GM12801 (cell line): ENCODE data around the gene SENP8.

ENCODE experiments used
- TF ChIP-seq, protein P1 (sequence below): IDR thresholded peaks from one replicate; pipeline ENCODE4 v1.5.1; 2011; ENCODE audit warnings: control low read depth; ENCODE audit not compliant: insufficient read length; ENCODE audit errors: extremely low read depth

The SENP8 gene

DNA sequence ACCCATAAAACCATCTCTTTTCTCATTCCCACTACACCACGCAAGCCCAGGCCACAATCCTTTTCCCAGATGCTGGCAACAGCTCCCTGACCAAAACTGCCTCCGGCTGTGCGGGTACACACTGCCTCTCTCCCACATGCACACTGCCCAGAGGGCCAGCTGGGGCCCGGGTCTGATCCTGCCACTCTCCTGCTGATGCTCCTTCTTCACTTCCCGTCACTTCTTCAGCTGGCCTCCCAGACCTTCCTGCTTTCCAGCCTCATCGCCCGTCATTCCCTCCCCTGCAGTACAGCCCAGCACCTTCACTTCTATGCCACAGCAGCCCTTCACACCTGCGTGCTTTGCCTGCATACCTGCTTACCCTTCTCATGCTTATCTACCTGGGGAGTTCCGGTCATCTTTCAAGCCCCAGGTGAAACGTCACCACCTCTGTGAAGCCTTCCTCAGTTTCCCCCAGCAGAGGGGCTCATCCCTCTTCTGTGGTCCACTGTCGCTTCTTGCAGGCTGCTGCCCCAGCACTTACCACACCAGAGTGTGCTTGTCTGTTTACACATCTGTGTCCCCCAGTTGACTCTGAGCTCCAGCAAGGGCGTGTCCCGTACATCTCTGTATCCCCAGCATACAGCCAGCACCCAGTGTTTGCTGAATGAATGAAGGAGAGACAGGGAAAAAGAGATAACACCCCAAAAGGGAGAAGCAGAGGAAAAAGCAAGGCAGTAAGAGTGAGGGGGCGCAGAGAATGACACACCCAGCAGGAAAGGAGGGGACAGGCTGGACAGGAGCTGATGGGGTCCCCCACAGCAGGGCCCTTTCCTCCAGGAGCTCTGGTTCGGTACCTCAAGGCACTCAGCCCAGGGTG lies 57.2 kb downstream of the SENP8 start:
- TF ChIP-seq, protein P1, sequence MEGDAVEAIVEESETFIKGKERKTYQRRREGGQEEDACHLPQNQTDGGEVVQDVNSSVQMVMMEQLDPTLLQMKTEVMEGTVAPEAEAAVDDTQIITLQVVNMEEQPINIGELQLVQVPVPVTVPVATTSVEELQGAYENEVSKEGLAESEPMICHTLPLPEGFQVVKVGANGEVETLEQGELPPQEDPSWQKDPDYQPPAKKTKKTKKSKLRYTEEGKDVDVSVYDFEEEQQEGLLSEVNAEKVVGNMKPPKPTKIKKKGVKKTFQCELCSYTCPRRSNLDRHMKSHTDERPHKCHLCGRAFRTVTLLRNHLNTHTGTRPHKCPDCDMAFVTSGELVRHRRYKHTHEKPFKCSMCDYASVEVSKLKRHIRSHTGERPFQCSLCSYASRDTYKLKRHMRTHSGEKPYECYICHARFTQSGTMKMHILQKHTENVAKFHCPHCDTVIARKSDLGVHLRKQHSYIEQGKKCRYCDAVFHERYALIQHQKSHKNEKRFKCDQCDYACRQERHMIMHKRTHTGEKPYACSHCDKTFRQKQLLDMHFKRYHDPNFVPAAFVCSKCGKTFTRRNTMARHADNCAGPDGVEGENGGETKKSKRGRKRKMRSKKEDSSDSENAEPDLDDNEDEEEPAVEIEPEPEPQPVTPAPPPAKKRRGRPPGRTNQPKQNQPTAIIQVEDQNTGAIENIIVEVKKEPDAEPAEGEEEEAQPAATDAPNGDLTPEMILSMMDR: no peak

DNA sequence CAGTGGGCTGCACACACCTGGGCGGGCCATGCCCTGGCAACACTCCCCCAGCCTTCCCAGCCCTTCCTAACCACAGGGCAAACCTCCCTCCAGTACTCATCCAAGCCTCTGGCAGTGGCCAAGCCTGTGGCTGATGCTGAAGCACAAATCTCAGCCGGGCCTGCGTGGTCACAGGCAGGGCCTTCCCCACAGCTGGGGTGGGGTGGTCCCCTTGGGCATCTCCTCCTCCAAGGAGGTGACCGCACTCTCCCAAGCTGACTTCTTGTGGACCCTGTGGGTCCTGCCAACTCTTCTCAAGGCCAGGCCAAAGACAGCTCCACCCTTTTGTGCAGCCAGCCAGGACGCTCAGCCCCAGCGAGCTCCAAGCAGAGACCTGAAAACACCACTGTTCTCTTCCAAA lies 58.0 kb downstream of the SENP8 start:
- TF ChIP-seq, protein P1: no peak

DNA sequence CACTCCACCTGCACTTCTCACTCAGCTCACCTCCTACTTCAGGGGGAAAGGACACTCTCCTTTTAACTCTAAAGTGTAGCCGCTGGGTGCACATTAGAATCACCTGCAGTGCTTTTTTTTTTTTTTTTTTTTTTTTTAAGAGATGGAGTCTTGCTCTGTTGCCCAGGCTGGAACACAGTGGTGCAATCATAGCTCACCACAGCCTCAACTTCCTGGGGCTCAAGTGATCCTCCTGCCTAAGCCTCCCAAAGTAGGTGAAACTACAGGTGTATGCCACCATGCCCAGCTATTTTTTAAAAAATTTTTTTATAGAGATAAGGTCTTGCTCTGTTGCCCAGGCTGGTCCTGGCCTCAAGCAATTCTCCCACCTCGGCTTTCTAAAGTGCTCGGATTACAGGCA lies 58.5 kb downstream of the SENP8 start:
- TF ChIP-seq, protein P1: no peak

DNA sequence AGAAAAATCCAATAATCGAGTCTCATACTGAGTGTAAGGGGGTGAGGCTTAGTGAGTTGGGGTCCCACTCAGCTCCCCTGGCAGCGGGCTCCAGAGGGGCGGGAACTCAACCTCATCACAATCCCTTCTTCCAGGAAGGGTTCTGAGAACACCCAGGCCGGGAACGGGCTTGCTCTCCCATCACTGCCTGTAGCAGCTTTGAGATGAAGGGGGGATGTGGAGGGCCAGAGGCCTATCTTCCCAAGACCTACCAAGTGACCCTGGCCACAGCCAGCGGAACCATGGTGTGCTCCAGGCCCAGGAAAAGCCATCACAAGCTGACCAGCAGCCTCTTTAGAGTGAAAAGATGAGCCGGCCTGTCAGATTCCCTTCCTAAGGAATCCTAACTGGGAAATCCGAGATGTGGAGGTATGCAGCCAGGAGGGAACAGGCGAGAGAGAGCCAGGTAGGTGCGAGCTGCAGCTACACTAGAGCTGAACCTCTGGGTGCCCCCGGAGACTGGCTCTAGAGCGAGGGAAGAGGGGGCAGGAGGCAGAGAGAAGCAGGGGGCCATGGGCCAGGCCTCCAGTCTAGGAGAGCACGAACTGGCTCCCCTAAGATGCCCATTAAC lies 60.9 kb downstream of the SENP8 start:
- TF ChIP-seq, protein P1: no peak

DNA sequence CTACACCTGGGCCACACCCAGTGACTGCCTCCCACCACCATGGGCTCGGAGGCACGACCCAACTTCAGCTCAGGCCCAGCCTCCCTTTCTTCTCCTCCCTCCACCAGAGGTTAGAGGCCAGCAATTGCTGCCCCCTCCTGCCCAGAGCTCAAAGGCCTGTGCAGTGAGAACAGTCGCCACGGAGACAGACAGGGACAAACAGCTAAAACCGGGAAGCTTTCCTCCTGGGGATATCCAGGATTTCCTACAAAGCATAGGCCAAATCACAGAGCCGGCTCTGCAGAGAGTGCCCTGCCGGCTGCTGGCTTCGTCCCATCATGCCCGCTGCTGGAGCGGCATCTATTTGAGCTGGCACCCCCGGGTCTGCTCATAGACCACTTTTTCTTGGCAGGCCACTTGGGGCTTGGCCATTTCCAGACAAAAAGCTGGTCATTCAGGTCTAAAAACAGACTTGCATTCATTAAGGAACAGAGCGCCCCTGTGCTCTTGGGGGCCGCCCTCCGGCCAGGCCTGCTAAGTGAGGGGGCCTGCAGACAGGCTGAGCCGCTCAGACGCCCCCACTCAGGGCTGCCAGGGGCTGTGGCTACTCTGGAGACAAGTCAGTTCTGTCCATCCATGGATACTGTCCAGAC lies 61.9 kb downstream of the SENP8 start:
- TF ChIP-seq, protein P1: no peak

DNA sequence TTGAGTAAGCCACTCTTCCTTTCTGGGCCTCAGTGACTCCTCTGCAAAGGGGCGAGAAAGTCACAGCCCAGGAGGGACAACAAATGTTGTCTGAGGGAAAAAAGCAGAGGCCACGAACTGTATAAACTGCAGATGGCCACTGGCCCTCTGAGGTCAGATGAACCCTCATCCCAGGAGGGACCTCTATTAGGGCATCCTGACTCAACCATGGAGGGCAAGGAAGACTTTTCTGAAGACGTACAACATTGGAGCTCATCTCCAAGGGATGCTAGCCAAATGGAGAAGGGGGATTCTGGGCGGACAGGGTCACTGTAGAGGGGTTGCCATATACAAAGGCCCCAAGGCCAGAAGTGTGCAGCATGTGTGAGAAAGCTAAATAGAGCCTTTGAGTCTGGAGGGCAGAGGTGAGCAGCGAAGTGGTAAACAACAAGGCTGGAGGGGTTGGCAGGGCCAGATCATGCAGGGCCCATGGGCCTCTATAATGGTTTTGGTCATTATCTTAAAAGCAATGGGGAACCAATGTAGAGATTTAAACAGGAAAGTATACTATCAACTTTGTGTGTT lies 62.6 kb downstream of the SENP8 start:
- TF ChIP-seq, protein P1: no peak

DNA sequence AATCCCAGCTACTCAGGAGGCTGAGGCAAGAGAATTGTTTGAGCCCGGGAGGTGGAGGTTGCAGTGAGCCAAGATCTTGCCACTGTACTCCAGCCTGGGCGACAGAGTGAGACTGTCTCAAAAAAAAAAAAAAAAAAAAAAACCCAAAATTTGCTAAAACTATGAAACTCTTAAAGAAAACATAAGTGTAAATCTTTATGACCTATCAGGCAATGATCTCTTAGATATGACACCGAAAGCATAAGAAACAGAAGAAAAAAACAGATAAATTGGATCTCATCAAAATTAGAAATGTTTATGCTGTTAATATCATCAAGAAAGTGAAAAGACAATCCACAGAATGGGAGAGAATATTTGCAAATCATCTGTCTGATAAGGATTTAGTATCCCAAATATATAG lies 64.0 kb downstream of the SENP8 start:
- TF ChIP-seq, protein P1: no peak
